ENCODE measurements around the gene RDH11.
"Not testable (repeated sequence)": the region's sequence is repeated elsewhere in the genome, so short reads cannot be mapped to it uniquely, and the experiment has no call there.

The RDH11 gene

GRCh38 chr14:67695394-67695949 lies at the start of gene RDH11:
RDH11 (minus strand) TSS chr14:67695764; CDS start chr14:67695703, 61 bp downstream.
- DNase-seq: peak; percentile 31

- DNase-seq: no peak
Measured at GRCh38 chr14:67744046-67744445, 48.5 kb upstream of the RDH11 start.

- no peak for DNase-seq
Measured at GRCh38 chr14:67738740-67739504, 43.4 kb upstream of the RDH11 start.

GRCh38 chr14:67736771-67737170 lies 41.2 kb upstream of the RDH11 start:
- DNase-seq: no peak

- DNase-seq: no peak
Measured at GRCh38 chr14:67735336-67736147, 40.0 kb upstream of the RDH11 start.

GRCh38 chr14:67734675-67735074 lies 39.1 kb upstream of the RDH11 start:
- no peak for DNase-seq

- no peak for DNase-seq
Measured at GRCh38 chr14:67733616-67734015, 38.1 kb upstream of the RDH11 start.

GRCh38 chr14:67729072-67729885 lies 33.7 kb upstream of the RDH11 start:
- DNase-seq: no peak

- DNase-seq: no peak
Measured at GRCh38 chr14:67728258-67728657, 32.7 kb upstream of the RDH11 start.

- DNase-seq: no peak
Measured at GRCh38 chr14:67727361-67727760, 31.8 kb upstream of the RDH11 start.

- no peak for DNase-seq
Measured at GRCh38 chr14:67725171-67725570, 29.6 kb upstream of the RDH11 start.

GRCh38 chr14:67722293-67722692 lies 26.7 kb upstream of the RDH11 start:
- DNase-seq: no peak

- DNase-seq: no peak
Measured at GRCh38 chr14:67721875-67722274, 26.3 kb upstream of the RDH11 start.

- DNase-seq: no peak
Measured at GRCh38 chr14:67719866-67720265, 24.3 kb upstream of the RDH11 start.

GRCh38 chr14:67719385-67719784 lies 23.8 kb upstream of the RDH11 start:
- not testable (repeated sequence) for DNase-seq

- no peak for DNase-seq
Measured at GRCh38 chr14:67718265-67718664, 22.7 kb upstream of the RDH11 start.

- no peak for DNase-seq
Measured at GRCh38 chr14:67717048-67717447, 21.5 kb upstream of the RDH11 start.

- DNase-seq: no peak
Measured at GRCh38 chr14:67710209-67710608, 14.6 kb upstream of the RDH11 start.

GRCh38 chr14:67709796-67710195 lies 14.2 kb upstream of the RDH11 start:
- DNase-seq: not testable (repeated sequence)

- not testable (repeated sequence) for DNase-seq
Measured at GRCh38 chr14:67709346-67709745, 13.8 kb upstream of the RDH11 start.

GRCh38 chr14:67705211-67705610 lies 9.6 kb upstream of the RDH11 start:
- no peak for DNase-seq

- peak; percentile 60 for DNase-seq
Measured at GRCh38 chr14:67704484-67705089, 9.0 kb upstream of the RDH11 start.

- no peak for DNase-seq
Measured at GRCh38 chr14:67703997-67704396, 8.4 kb upstream of the RDH11 start.
